SU-DHL-6 (cell line): ENCODE measurements around the gene JRKL.

Source experiments
- EZH2phosphoT487 ChIP-seq: fragments of 200-600 bp; sonication (generic), shearing (Covaris generic); conservative IDR thresholded peaks from 2 replicates; pipeline ENCODE4 v1.6.1; 2018; ENCODE audit warnings: mild to moderate bottlenecking, antibody characterized with exemption, low read length, moderate library complexity, mixed read lengths
- TF ChIP-seq, protein P1 (sequence below): fragments of 200-600 bp; sonication (generic); IDR thresholded peaks from one replicate; pipeline ENCODE4 v1.5.1; 2017; ENCODE audit warnings: antibody characterized with exemption, mild to moderate bottlenecking, low read length, moderate library complexity; ENCODE audit not compliant: insufficient read depth, poor library complexity, severe bottlenecking

- TF ChIP-seq, protein P1, sequence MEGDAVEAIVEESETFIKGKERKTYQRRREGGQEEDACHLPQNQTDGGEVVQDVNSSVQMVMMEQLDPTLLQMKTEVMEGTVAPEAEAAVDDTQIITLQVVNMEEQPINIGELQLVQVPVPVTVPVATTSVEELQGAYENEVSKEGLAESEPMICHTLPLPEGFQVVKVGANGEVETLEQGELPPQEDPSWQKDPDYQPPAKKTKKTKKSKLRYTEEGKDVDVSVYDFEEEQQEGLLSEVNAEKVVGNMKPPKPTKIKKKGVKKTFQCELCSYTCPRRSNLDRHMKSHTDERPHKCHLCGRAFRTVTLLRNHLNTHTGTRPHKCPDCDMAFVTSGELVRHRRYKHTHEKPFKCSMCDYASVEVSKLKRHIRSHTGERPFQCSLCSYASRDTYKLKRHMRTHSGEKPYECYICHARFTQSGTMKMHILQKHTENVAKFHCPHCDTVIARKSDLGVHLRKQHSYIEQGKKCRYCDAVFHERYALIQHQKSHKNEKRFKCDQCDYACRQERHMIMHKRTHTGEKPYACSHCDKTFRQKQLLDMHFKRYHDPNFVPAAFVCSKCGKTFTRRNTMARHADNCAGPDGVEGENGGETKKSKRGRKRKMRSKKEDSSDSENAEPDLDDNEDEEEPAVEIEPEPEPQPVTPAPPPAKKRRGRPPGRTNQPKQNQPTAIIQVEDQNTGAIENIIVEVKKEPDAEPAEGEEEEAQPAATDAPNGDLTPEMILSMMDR, result no peak
- TF ChIP-seq EZH2phosphoT487, result no peak
Measured at GRCh38 chr11:96397863-96398262, 8.1 kb downstream of the JRKL start.
